ENCODE results near the gene PLA2G4E.

Gene PLA2G4E

DNA sequence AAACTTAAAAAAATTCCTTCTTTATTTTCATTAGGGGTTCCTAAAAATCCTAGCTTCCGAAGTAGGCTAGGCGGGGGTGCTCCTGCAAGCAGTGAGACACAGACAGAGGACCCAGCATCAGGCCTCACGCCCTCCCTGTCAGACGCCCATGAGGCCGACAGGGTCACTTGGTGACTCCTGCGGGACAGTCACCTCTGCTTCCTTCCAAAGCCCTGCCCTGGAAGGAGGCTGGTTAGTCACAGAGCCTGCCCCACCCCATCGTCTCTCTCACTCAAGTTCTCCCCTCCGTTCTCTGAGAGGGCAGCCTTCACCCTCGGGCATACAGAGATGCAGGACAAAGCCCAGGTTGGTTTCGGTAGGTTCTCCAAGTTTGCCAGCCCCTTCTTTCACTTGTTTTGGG, 87.1 kb downstream of the PLA2G4E start:
- H3K27ac ChIP-seq (ENCODE audit: low read length): no peak overlapping the region
- H3K4me3 ChIP-seq (ENCODE audit: low read length): no peak overlapping the region
- DNase-seq (ENCODE audit: low read depth, low spot score): no peak
- no peaks in the 10 kb centered on the region for H3K27me3 ChIP-seq (ENCODE audit: control insufficient read depth, insufficient read depth, low read length)
- WGBS (ENCODE audit: insufficient coverage, insufficient read length): no CpG with 5 or more reads among the region's 10 CpGs
- no peaks in the 10 kb centered on the region for H3K36me3 ChIP-seq (ENCODE audit: control insufficient read depth, insufficient read depth, low read length)
- H3K9me3 ChIP-seq (ENCODE audit: control insufficient read depth, insufficient read depth, low read length): no peaks in the 10 kb centered on the region
- peaks cover 4% of the 10 kb centered on the region; the same call in 1 of the 2 replicates for H3K4me1 ChIP-seq (ENCODE audit: control insufficient read depth, insufficient read depth, low read length)

DNA sequence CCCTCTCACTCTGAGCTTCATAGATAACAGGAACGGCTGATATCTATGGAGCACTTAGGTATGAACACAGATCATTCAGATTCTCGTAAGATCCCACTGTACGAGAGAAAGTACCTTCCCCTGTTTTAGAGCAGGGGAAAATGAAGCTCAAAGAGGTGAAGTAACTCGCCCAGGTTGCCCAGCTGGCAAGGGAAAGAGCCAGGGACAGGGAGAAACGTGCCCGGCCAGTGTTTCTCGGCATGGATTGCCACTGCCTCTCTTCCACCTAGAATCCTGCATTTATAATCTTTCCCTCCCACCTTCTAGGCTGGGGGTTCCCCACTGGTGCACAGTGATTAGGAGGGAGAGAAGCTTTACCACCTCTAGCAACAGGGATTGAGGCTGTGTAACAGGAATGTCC, 87.5 kb downstream of the PLA2G4E start:
- no peaks in the 10 kb centered on the region for H3K9me3 ChIP-seq (ENCODE audit: control insufficient read depth, insufficient read depth, low read length)
- peaks cover 6% of the 10 kb centered on the region; the same call in 1 of the 2 replicates for H3K4me1 ChIP-seq (ENCODE audit: control insufficient read depth, insufficient read depth, low read length)
- H3K27ac ChIP-seq (ENCODE audit: low read length): no peak overlapping the region

DNA sequence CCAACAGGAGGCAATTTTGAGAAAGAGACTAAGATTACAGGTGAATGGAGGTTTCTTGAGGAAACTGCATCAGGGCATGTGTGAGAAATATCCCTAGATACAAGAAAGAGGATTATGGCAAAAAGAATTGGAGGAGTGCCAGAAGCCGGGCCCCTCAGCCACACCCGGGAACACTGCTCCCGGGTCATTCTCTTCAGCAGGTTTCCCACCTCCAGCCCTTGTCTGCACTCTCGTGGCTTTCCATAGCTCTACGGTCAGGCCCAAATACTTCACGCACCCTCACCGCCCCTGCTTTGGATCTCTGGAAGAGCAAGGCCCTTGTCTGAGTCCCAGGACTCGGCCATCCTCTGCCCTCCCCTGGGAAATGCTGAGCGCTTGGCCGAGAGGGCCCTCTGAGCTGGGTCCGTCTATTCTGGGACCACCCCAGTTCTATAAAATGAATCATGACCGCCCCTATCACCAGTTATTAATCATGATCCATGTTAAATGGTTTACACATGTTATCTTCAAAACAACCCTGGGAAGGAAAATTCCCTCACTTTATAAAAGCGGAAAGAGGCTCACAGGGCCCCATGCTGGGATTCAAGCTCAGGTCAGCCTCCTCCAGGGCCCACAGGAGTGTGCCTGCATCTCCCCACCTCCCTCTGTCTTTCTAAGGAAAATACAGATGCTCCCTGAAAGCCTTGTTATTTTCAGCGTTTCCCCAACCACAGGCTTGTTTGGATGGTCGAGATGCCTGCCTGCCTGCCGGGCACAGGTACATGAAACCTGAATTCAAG, 88.1 kb downstream of the PLA2G4E start:
- no peaks in the 10 kb centered on the region for H3K36me3 ChIP-seq (ENCODE audit: control insufficient read depth, insufficient read depth, low read length)
- DNase-seq (ENCODE audit: low read depth, low spot score): no peak
- no CpG with 5 or more reads among the region's 16 CpGs for WGBS (ENCODE audit: insufficient coverage, insufficient read length)
- H3K4me1 ChIP-seq (ENCODE audit: control insufficient read depth, insufficient read depth, low read length): peaks cover 6% of the 10 kb centered on the region; the same call in 1 of the 2 replicates
- H3K4me3 ChIP-seq (ENCODE audit: low read length): no peak overlapping the region
- no peaks in the 10 kb centered on the region for H3K9me3 ChIP-seq (ENCODE audit: control insufficient read depth, insufficient read depth, low read length)
- H3K27me3 ChIP-seq (ENCODE audit: control insufficient read depth, insufficient read depth, low read length): no peaks in the 10 kb centered on the region
- H3K27ac ChIP-seq (ENCODE audit: low read length): no peak overlapping the region

More for the DNA sequence above, 87.5 kb downstream of the PLA2G4E start:
- WGBS (ENCODE audit: insufficient coverage, insufficient read length): no CpG with 5 or more reads among the region's 7 CpGs
- no peaks in the 10 kb centered on the region for H3K36me3 ChIP-seq (ENCODE audit: control insufficient read depth, insufficient read depth, low read length)
- no peak overlapping the region for H3K4me3 ChIP-seq (ENCODE audit: low read length)
- DNase-seq (ENCODE audit: low read depth, low spot score): no peak
- no peaks in the 10 kb centered on the region for H3K27me3 ChIP-seq (ENCODE audit: control insufficient read depth, insufficient read depth, low read length)

DNA sequence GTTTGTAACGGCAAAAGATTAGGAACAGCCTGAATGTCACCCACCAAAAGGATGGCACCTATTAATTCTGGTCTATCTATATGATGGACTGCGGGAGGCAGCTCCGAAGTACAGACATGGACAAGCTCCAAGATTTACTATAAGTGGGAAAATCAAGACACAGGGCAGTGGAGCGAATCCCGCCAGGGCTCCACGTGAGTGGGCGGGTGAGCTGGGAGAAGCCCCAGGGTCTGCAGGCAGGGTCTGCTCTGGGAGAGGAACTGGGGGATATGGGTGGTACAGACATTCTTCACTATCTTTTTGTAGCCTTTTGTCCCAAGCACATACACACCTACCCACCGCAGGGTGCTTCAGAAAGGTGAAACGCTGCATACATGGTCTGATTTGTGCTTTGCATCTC, 88.7 kb downstream of the PLA2G4E start:
- H3K36me3 ChIP-seq (ENCODE audit: control insufficient read depth, insufficient read depth, low read length): no peaks in the 10 kb centered on the region
- H3K9me3 ChIP-seq (ENCODE audit: control insufficient read depth, insufficient read depth, low read length): no peaks in the 10 kb centered on the region
- WGBS (ENCODE audit: insufficient coverage, insufficient read length): no CpG with 5 or more reads among the region's 9 CpGs
- H3K27me3 ChIP-seq (ENCODE audit: control insufficient read depth, insufficient read depth, low read length): no peaks in the 10 kb centered on the region
- no peak overlapping the region for H3K4me3 ChIP-seq (ENCODE audit: low read length)
- no peak overlapping the region for H3K27ac ChIP-seq (ENCODE audit: low read length)
- no peak for DNase-seq (ENCODE audit: low read depth, low spot score)
- H3K4me1 ChIP-seq (ENCODE audit: control insufficient read depth, insufficient read depth, low read length): peaks cover 6% of the 10 kb centered on the region; the same call in 1 of the 2 replicates
